Caco-2 (cell line): ENCODE measurements around the gene HSPA12A. TPM values are rescaled to one million over a fixed set of nuclear protein-coding genes. Genes with fewer than 3 reads are reported as not detected.

Experiments used
- BruUV-seq: library from RNA; stranded (reverse); fragments of 400-500 nt; replicated peaks from 2 replicates; lab custom pipeline; 2021; lab: Mats Ljungman, UMichigan
- CTCF ChIA-PET: fragments of 300-600 bp; sonication (Branson Sonifier 250); formaldehyde crosslinking; loops from one replicate; lab custom pipeline; 2022; ENCODE audit warnings: antibody characterized with exemption; lab: Charles Lee
- POLR2A ChIA-PET: fragments of 300-600 bp; sonication (Branson Sonifier 250); formaldehyde crosslinking; loops from one replicate; lab custom pipeline; 2022; ENCODE audit warnings: antibody characterized with exemption; lab: Charles Lee
- DNase-seq, 2 experiments: peaks; one replicate each; pipeline versions ENCODE4 v3.0.0 to v3.0.0-alpha.2; 2020 to 2022
- H3K27me3 ChIP-seq: replicated peaks from 2 replicates; pipeline ENCODE4 v1.6.0; 2011; ENCODE audit warnings: low read length; ENCODE audit not compliant: control insufficient read depth, insufficient read depth
- H3K36me3 ChIP-seq: 2 replicates; pipeline ENCODE4 v1.5.1; 2011; ENCODE audit warnings: low read length; ENCODE audit not compliant: control insufficient read depth, insufficient read depth
- H3K4me1 ChIP-seq: fragments of 250-450 bp; sonication (Bioruptor Pico); 2 replicates; pipeline ENCODE4 v1.5.1; 2020; ENCODE audit warnings: mild to moderate bottlenecking
- H3K4me3 ChIP-seq: 2 replicates; pipeline ENCODE4 v1.5.1; 2011; ENCODE audit warnings: low read depth, mild to moderate bottlenecking, control low read depth, low read length
- H3K9me3 ChIP-seq: fragments of 250-450 bp; sonication (Bioruptor Pico); 2 replicates; pipeline ENCODE4 v1.5.1; 2020; ENCODE audit warnings: mild to moderate bottlenecking, moderate library complexity
- H3K27ac Mint-ChIP-seq: one replicate; pipeline ENCODE4 v1.8.0; 2022; ENCODE audit warnings: mixed read lengths; ENCODE audit not compliant: unreplicated experiment
- H3K27me3 Mint-ChIP-seq: one replicate; pipeline ENCODE4 v1.8.0; 2022; ENCODE audit warnings: mixed read lengths; ENCODE audit not compliant: insufficient read depth, unreplicated experiment
- H3K36me3 Mint-ChIP-seq: one replicate; pipeline ENCODE4 v1.8.0; 2022; ENCODE audit warnings: mild to moderate bottlenecking, mixed read lengths; ENCODE audit not compliant: insufficient read depth, unreplicated experiment
- H3K4me1 Mint-ChIP-seq: one replicate; pipeline ENCODE4 v1.8.0; 2022; ENCODE audit warnings: low read depth, mixed read lengths; ENCODE audit not compliant: unreplicated experiment
- H3K4me3 Mint-ChIP-seq: one replicate; pipeline ENCODE4 v1.8.0; 2022; ENCODE audit warnings: mild to moderate bottlenecking, moderate library complexity, mixed read lengths; ENCODE audit not compliant: unreplicated experiment
- H3K9me3 Mint-ChIP-seq: one replicate; pipeline ENCODE4 v1.8.0; 2022; ENCODE audit warnings: mixed read lengths; ENCODE audit not compliant: unreplicated experiment
- intact Hi-C: fragments of 100-400 bp; cut with micrococcal nuclease; formaldehyde crosslinking; loops from one replicate; pipeline ENCODE4 v1.10.0; 2022; ENCODE audit not compliant: unreplicated experiment
- total RNA-seq: library from RNA; stranded (reverse); gene quantifications from 2 replicates; pipeline ENCODE4 v1.2.3, GENCODE V29; 2022
- TF ChIP-seq, protein P1 (sequence below), 2 experiments: fragments of 200-600 bp in 1 of 2; IDR thresholded peaks; 1 replicate in 1 of 2; 2 replicates in 1 of 2; pipeline versions ENCODE4 v1.5.1 to v1.8.0; 2011 to 2022; ENCODE audit warnings: antibody characterized with exemption in 1 of 2, control low read depth in 1 of 2, inconsistent platforms in 1 of 2, low read depth in 1 of 2, low read length in 1 of 2, mild to moderate bottlenecking in 1 of 2, moderate library complexity in 1 of 2; ENCODE audit not compliant: insufficient read depth in 1 of 2, severe bottlenecking in 1 of 2, unreplicated experiment in 1 of 2

The HSPA12A gene
- total RNA-seq, 1 experiment from 2014 or later, result 27.0 TPM

DNA sequence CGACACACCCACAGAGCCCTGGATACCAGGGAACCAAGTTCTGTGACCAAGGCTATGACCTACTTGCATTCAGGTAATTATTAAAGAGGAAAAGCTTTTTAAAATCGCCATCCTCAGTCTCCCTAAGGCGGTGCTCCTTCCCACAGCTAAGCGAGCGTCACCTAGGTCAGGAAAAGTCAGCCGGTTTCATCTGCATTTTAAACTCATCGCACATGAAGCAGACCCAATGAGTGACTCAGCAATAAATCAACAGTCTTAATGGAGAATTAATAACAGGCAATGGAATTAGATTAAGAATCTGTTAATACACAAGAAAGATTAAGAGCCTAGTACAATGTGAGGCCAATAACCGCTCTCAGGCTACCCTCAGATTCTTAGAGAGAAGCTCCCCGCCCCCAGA, 59.2 kb downstream of the HSPA12A start:
- Histone ChIP-seq H3K36me3 (no peaks in the 10 kb centered on the region; the same call in 1 of the 2 replicates), H3K9me3 (no peaks in the 10 kb centered on the region), H3K4me1 (no peaks in the 10 kb centered on the region), H3K27me3 (no peaks in the 10 kb centered on the region), H3K4me3 (no peak overlapping the region)
- Mint-ChIP-seq H3K9me3 (no peaks in the 10 kb centered on the region), H3K4me1 (no peaks in the 10 kb centered on the region), H3K4me3 (no peak overlapping the region), H3K27me3 (no peaks in the 10 kb centered on the region), H3K36me3 (peaks cover 6% of the 10 kb centered on the region), H3K27ac (no peak overlapping the region)
- POLR2A ChIA-PET, result no interaction called here
- DNase-seq, result no peak
- CTCF ChIA-PET, result interaction anchor here (1.1 to 1.8 kb wide), 2 partner anchors 105 to 492 kb away, joined by 3 to 12 read pairs; no protein-coding TSS in a partner anchor
- TF ChIP-seq, protein P1, sequence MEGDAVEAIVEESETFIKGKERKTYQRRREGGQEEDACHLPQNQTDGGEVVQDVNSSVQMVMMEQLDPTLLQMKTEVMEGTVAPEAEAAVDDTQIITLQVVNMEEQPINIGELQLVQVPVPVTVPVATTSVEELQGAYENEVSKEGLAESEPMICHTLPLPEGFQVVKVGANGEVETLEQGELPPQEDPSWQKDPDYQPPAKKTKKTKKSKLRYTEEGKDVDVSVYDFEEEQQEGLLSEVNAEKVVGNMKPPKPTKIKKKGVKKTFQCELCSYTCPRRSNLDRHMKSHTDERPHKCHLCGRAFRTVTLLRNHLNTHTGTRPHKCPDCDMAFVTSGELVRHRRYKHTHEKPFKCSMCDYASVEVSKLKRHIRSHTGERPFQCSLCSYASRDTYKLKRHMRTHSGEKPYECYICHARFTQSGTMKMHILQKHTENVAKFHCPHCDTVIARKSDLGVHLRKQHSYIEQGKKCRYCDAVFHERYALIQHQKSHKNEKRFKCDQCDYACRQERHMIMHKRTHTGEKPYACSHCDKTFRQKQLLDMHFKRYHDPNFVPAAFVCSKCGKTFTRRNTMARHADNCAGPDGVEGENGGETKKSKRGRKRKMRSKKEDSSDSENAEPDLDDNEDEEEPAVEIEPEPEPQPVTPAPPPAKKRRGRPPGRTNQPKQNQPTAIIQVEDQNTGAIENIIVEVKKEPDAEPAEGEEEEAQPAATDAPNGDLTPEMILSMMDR (IDR thresholded peaks at IDR 0.05; ENCODE audit: insufficient read depth in 1 of 2, low read depth in 1 of 2, low read length in 1 of 2, severe bottlenecking in 1 of 2, unreplicated experiment in 1 of 2), result no peak
- no TSS peak for BruUV-seq
- intact Hi-C loops, result loop anchor here (2.0 to 5.0 kb wide), 3 partner anchors 56 to 494 kb away; partner anchors contain the start of gene HSPA12A

DNA sequence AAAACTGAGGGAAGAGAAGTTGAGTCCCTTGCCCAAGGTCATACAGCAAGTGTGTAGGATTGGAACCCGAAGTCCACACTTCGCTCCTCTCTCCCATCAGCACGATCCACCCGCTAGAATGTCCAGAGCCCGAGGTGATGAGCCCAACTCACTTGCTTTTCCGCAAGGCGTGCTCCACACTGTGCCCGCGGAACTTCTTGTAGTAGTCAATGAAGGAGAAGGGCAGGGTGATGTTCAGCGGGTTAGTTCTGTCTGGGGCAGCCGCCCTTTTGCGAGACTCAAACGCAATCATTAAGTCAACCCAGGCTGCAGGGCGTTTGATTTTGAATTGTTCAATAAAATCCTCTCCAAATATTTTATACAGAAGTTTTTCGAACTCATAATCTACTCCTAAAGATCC, 63.0 kb downstream of the HSPA12A start:
- Mint-ChIP-seq H3K4me1 (no peaks in the 10 kb centered on the region), H3K27me3 (no peaks in the 10 kb centered on the region), H3K9me3 (no peaks in the 10 kb centered on the region), H3K27ac (no peak overlapping the region), H3K36me3 (peaks cover 6% of the 10 kb centered on the region), H3K4me3 (no peak overlapping the region)
- H3K36me3 ChIP-seq, result no peaks in the 10 kb centered on the region
- no TSS peak for BruUV-seq
- intact Hi-C loops, result no loop called here
- DNase-seq, result no peak
- H3K4me1 ChIP-seq, result no peaks in the 10 kb centered on the region
- TF ChIP-seq, protein P1 (IDR thresholded peaks at IDR 0.05; ENCODE audit: insufficient read depth in 1 of 2, low read depth in 1 of 2, low read length in 1 of 2, severe bottlenecking in 1 of 2, unreplicated experiment in 1 of 2), result no peak
- no peak overlapping the region for H3K4me3 ChIP-seq
- no peaks in the 10 kb centered on the region for H3K27me3 ChIP-seq
- CTCF ChIA-PET, result no interaction called here
- POLR2A ChIA-PET, result no interaction called here
- H3K9me3 ChIP-seq, result no peaks in the 10 kb centered on the region

DNA sequence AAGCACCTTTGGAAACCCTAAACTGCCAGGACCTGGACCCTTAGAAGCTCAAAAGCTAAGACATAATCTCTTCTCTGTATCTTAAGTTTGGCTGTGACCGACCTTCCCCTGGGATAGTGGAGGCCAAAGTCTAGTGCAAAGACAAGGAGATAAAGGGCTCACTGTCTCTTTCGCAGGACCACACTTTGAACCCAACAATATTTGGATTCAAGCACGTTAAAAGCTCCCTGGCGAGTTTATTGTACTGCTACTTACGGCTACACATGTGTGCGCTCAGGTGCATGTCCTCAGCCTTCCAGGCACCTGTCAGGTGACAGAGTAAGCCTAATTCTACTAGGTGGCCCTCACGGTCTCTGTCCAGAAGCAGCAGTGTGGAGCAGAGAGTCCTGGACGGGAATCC, 65.7 kb downstream of the HSPA12A start:
- TF ChIP-seq, protein P1 (IDR thresholded peaks at IDR 0.05; ENCODE audit: insufficient read depth in 1 of 2, low read depth in 1 of 2, low read length in 1 of 2, severe bottlenecking in 1 of 2, unreplicated experiment in 1 of 2), result no peak
- no peak for DNase-seq
- Mint-ChIP-seq H3K36me3 (no peaks in the 10 kb centered on the region), H3K27ac (no peak overlapping the region), H3K4me3 (no peak overlapping the region), H3K4me1 (no peaks in the 10 kb centered on the region), H3K27me3 (no peaks in the 10 kb centered on the region), H3K9me3 (no peaks in the 10 kb centered on the region)
- Histone ChIP-seq H3K4me1 (no peaks in the 10 kb centered on the region), H3K27me3 (no peaks in the 10 kb centered on the region), H3K36me3 (no peaks in the 10 kb centered on the region), H3K4me3 (no peak overlapping the region), H3K9me3 (no peaks in the 10 kb centered on the region)
- CTCF ChIA-PET, result no interaction called here
- intact Hi-C loops, result no loop called here
- POLR2A ChIA-PET, result no interaction called here
- no TSS peak for BruUV-seq
